Loucy (cell line): Measurements from ENCODE around the gene COL27A1.

ENCODE experiments used
- EZH2phosphoT487 ChIP-seq: fragments of 200-600 bp; IDR thresholded peaks from 2 replicates; pipeline ENCODE4 v1.6.1; 2018; ENCODE audit warnings: antibody characterized with exemption, mild to moderate bottlenecking, moderate library complexity, borderline replicate concordance
- TF ChIP-seq, protein P1 (sequence below): fragments of 200-600 bp; sonication (generic); conservative IDR thresholded peaks from 2 replicates; pipeline ENCODE4 v1.5.1; 2014; ENCODE audit warnings: mild to moderate bottlenecking, antibody characterized with exemption, low read length

- TF ChIP-seq, protein P1, sequence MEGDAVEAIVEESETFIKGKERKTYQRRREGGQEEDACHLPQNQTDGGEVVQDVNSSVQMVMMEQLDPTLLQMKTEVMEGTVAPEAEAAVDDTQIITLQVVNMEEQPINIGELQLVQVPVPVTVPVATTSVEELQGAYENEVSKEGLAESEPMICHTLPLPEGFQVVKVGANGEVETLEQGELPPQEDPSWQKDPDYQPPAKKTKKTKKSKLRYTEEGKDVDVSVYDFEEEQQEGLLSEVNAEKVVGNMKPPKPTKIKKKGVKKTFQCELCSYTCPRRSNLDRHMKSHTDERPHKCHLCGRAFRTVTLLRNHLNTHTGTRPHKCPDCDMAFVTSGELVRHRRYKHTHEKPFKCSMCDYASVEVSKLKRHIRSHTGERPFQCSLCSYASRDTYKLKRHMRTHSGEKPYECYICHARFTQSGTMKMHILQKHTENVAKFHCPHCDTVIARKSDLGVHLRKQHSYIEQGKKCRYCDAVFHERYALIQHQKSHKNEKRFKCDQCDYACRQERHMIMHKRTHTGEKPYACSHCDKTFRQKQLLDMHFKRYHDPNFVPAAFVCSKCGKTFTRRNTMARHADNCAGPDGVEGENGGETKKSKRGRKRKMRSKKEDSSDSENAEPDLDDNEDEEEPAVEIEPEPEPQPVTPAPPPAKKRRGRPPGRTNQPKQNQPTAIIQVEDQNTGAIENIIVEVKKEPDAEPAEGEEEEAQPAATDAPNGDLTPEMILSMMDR: no peak
- TF ChIP-seq EZH2phosphoT487: no peak
Measured at GRCh38 chr9:114291886-114292590, 136.7 kb downstream of the COL27A1 start.
